ENCODE measurements around the gene FAM50B. TPM values are rescaled to one million over a fixed set of nuclear protein-coding genes. Genes with fewer than 3 reads are reported as not detected.

Gene FAM50B
- total and polyA plus RNA-seq, 2 of the 4 experiments (the other 2 are of a cell fraction), result 4.1 to 7.4 TPM

DNA sequence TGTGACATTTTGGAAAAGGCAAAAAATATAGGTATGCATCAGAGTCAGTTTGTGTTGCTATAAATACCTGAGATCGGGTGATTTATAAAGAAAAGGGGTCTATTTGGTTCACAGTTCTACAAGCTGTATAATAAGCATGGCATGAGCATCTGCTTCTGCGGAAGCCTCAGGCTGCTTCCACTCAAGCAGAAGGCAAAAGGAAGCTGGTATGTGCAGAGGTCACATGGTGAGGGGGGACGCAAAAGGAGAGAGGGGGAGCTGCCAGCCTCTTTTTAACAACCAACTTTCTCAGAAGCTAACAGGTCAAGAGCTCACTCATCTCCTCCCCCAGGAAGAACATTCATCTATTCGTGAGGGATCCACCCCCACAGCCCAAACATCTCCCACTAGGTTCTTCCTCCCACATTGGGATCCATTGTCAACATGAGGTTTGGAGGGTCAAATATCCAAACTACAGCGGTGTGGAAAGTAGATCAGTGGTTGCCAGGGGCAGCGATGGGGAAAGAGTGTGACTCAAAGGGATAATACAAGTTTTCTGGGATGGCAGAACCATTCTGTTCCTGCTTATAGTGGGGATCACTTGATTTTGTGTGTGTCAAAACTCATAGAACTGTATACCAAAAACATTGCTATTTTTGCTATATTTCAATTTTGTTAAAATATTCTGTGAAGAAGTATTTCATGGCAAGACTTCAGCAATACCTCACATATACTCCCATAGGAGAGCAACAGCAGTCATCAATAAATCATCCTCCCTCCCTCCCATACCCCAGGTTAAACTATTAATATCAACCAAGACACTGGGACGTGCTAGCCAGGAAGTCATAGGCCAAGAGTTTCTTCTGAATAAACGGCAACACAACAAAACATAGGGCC lies 9.9 kb upstream of the FAM50B start:
- 0 out of 2 replicates have a peak overlapping the region, but pooled peaks have one; percentile 40 for H2AK5ac ChIP-seq (ENCODE audit: low read depth, low read length)
- peaks cover 0 to 14% of the 10 kb centered on the region in 2 experiments; a peak in 1 of 4 replicates for H3K79me1 ChIP-seq (ENCODE audit: low read depth in 1 of 2, low read length in 2 of 2)
- BruUV-seq (replicated peaks), result no TSS peak
- in situ Hi-C loops (cut with MboI; ENCODE audit: low sequenced_read_pairs) (no loop called here), dilution Hi-C loops (cut with HindIII; ENCODE audit: low sequenced_read_pairs, unreplicated experiment) (no loop called here), intact Hi-C loops (cut with micrococcal nuclease) (no loop called here)
- ChIA-PET CTCF (no interaction called here), POLR2A (ENCODE audit: unreplicated experiment) (no interaction called here)
- H3K4me3 ChIP-seq (ENCODE audit: insufficient read depth, low read depth, low read length), result no peak overlapping the region
- no peaks in the 10 kb centered on the region for H3K36me3 ChIP-seq (ENCODE audit: control insufficient read depth, insufficient read depth, low read length)
- peak overlapping the region; percentile 68 for H2AFZ ChIP-seq (replicated peaks; ENCODE audit: low read length, poor library complexity)
- no peak overlapping the region for H3K23ac ChIP-seq (ENCODE audit: low read depth, low read length)
- H3K9ac ChIP-seq (ENCODE audit: low read depth, low read length), result no peak overlapping the region
- DNase-seq (peak; percentile 57), ATAC-seq (ENCODE audit: low read depth) (no peak)
- H2BK15ac ChIP-seq (ENCODE audit: low read depth, low read length), result peak overlapping the region; percentile 23; the same call in 1 of the 3 replicates
- no peak overlapping the region for H3K4me2 ChIP-seq (ENCODE audit: low read depth, low read length)
- H2AK9ac ChIP-seq (replicated peaks; ENCODE audit: low read depth, low read length, poor library complexity), result no peak overlapping the region
- H4K20me1 ChIP-seq (ENCODE audit: insufficient read depth, low read length), result no peaks in the 10 kb centered on the region
- H3K4me1 ChIP-seq (ENCODE audit: control insufficient read depth, insufficient read depth, low read length), result peaks cover 25% of the 10 kb centered on the region
- no peaks in the 10 kb centered on the region for H3K9me3 ChIP-seq (ENCODE audit: control insufficient read depth, insufficient read depth, low read length)
- H2BK20ac ChIP-seq (ENCODE audit: low read depth, low read length), result 0 out of 2 replicates have a peak overlapping the region, but pooled peaks have one; percentile 18
- peak overlapping the region; percentile 67 for H3K4ac ChIP-seq (ENCODE audit: low read depth, low read length)
- H2BK5ac ChIP-seq (ENCODE audit: low read depth, low read length, poor library complexity, severe bottlenecking), result no peak overlapping the region
- H3K9me1 ChIP-seq (ENCODE audit: insufficient read depth, low read length), result peaks cover 17% of the 10 kb centered on the region
- no peak overlapping the region for H3K56ac ChIP-seq (ENCODE audit: extremely low read depth, insufficient read depth, low read length)
- no peak for TF ChIP-seq MXI1 (IDR thresholded peaks at IDR 0.05; ENCODE audit: borderline replicate concordance, low read depth, low read length)
- 0 out of 2 replicates have a peak, but pooled peaks have one; percentile 32 for TF ChIP-seq CEBPB (IDR thresholded peaks at IDR 0.05; ENCODE audit: low read depth, low read length)
- H4K91ac ChIP-seq (ENCODE audit: insufficient read depth, low read depth, low read length), result peak overlapping the region; percentile 55
- H3K14ac ChIP-seq (replicated peaks; ENCODE audit: low read depth, low read length), result peak overlapping the region; percentile 62
- H4K8ac ChIP-seq (ENCODE audit: low read depth in 2 of 2, low read length in 2 of 2), result peak overlapping the region in 1 of 2 experiments; percentile 39; a peak in 1 of 4 replicates
- H4K5ac ChIP-seq (ENCODE audit: low read depth, low read length), result no peak overlapping the region; the same call in 1 of the 2 replicates
- no peaks in the 10 kb centered on the region for H3K27me3 ChIP-seq (ENCODE audit: control insufficient read depth, insufficient read depth, low read length)
- 80% methylated on average over 1 of the region's 8 CpGs; no CpG with 5 or more reads in 1 of the 2 experiments for WGBS, 2 experiments (ENCODE audit: extremely low coverage in 2 of 2, insufficient read length in 1 of 2)
- no peak overlapping the region; the same call in 1 of the 2 replicates for H3K18ac ChIP-seq (ENCODE audit: low read depth, low read length)
- no peak overlapping the region for H3K27ac ChIP-seq (ENCODE audit: insufficient read depth, low read length)
- peak overlapping the region; percentile 72; the same call in 1 of the 2 replicates for H2BK120ac ChIP-seq (ENCODE audit: low read depth, low read length)

Measured in IMR-90 (cell line).